Stomach (tissue), 9 donors: ENCODE measurements around the gene PROX2. TPM values are rescaled to one million over a fixed set of nuclear protein-coding genes. Genes with fewer than 3 reads are reported as not detected.

Experiments
- DNase-seq, 2 donors: peaks; one replicate each; pipeline versions ENCODE4 v3.0.0 to v3.0.0-alpha.2; 2013 to 2019
- H3K27ac ChIP-seq, 5 donors: fragments of 200-600 bp in 4 of 5; sonication (generic) in 4 of 5; one replicate each; pipeline ENCODE4 v1.5.1; 2013 to 2019; ENCODE audit warnings: mild to moderate bottlenecking in 1 of 5, moderate library complexity in 1 of 5
- H3K27me3 ChIP-seq, 3 donors: fragments of 200-600 bp; sonication (generic); one replicate each; pipeline ENCODE4 v1.5.1; 2017 to 2019; ENCODE audit warnings: mixed run types in 1 of 3
- H3K36me3 ChIP-seq, 4 donors: fragments of 200-600 bp; sonication (generic); 1 replicate in 3 of 4; 2 replicates in 1 of 4; pipeline ENCODE4 v1.5.1; 2016 to 2019
- H3K4me1 ChIP-seq, 4 donors: fragments of 200-600 bp; sonication (generic); one replicate each; pipeline ENCODE4 v1.5.1; 2016 to 2019
- H3K4me3 ChIP-seq, 4 donors: fragments of 200-600 bp; sonication (generic) in 3 of 4; one replicate each; pipeline ENCODE4 v1.5.1; 2016 to 2019; ENCODE audit warnings: mild to moderate bottlenecking in 1 of 4
- H3K9me3 ChIP-seq, 4 donors: fragments of 200-600 bp; sonication (generic); one replicate each; pipeline ENCODE4 v1.5.1; 2016 to 2019
- EP300 ChIP-seq: sonication (generic); formaldehyde crosslinking; IDR thresholded peaks from one replicate; pipeline ENCODE4 v1.6.1; 2017; ENCODE audit warnings: antibody characterized with exemption
- POLR2A ChIP-seq, 4 donors: fragments of 450-650 bp; IDR thresholded peaks; one replicate each; pipeline ENCODE4 v1.6.1; 2016; ENCODE audit warnings: antibody characterized with exemption in 4 of 4, control low read depth in 2 of 4, mild to moderate bottlenecking in 1 of 4, moderate library complexity in 1 of 4
- POLR2AphosphoS5 ChIP-seq, 3 donors: sonication (generic); formaldehyde crosslinking; IDR thresholded peaks; one replicate each; pipeline ENCODE4 v1.6.1; 2016; ENCODE audit warnings: antibody characterized with exemption in 3 of 3
- WGBS, 5 donors: extraction: QIAGEN DNeasy Blood & Tissue Kit in 3 of 5; methylation state at CpG; one replicate each; pipeline versions ENCODE4 v1.1.5 to v1.1.7; 2013 to 2018; 5-methylcytosine and 5-hydroxymethylcytosine counted together
- intact Hi-C: fragments of 100-400 bp; cut with DNase I; formaldehyde crosslinking; loops from one replicate; pipeline ENCODE4 v1.15.1; 2023; ENCODE audit warnings: low total_unique reads
- polyA plus RNA-seq, 3 donors: library from polyadenylated mRNA; stranded (reverse); fragments of 200-250 nt; gene quantifications; one replicate each; pipeline ENCODE4 v1.2.3, GENCODE V29; 2013
- total RNA-seq, 5 donors: library from RNA; depleted of rRNA; stranded (reverse); fragments of >200 nt; gene quantifications; one replicate each; pipeline versions ENCODE4 v1.1.0 to v1.2.3, GENCODE V29; 2014 to 2016
- TF ChIP-seq, protein P1 (sequence below), 7 experiments: fragments of 450-650 bp in 4 of 7; fragments of 200-600 bp in 3 of 7; sonication (generic) in 3 of 7; IDR thresholded peaks; one replicate each; pipeline ENCODE4 v1.5.1; 2016 to 2019; ENCODE audit warnings: antibody characterized with exemption in 7 of 7, control low read depth in 2 of 7, mild to moderate bottlenecking in 1 of 7
- donor health status: healthy with polysubstance abuse.
- donor health status: Bipolar disorder and iron deficiency.
- donor health status: healthy.

Gene PROX2
- total and polyA plus RNA-seq, 8 donors: not detected

DNA sequence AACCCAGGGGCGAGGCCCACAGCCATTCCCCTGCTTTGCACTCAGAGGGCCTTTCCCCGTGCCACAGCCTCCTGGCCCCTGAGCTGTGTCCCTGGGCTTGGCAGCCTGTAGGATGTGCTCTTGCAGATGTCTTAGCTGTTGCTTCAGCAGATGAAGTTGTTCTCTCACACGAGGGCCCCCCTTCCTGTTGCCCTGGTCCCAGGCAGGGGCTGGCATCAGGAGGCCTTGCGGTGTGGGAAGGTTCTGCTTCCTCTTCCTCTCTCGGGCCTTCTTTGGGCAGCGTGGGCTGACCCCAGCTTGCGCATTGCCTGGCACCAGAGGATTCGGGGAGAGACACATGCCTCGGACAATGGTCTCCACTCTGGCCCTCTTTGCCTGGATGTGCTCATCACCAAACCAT is 12.7 kb downstream of the PROX2 start:
- 74 to 84% (median 77%) methylated on average over 5 to 9 of the region's 9 CpGs for WGBS, 5 donors
- no peaks in the 10 kb centered on the region for H3K9me3 ChIP-seq
- H3K4me1 ChIP-seq: peaks cover 0 to 16% (median 7%) of the 10 kb centered on the region in 4 donors
- H3K27me3 ChIP-seq: peaks cover 0 to 7% (median 0%) of the 10 kb centered on the region in 3 donors
- H3K27ac ChIP-seq: no peak overlapping the region
- TF ChIP-seq POLR2AphosphoS5 (IDR thresholded peaks at IDR 0.05): no peak
- TF ChIP-seq, protein P1, sequence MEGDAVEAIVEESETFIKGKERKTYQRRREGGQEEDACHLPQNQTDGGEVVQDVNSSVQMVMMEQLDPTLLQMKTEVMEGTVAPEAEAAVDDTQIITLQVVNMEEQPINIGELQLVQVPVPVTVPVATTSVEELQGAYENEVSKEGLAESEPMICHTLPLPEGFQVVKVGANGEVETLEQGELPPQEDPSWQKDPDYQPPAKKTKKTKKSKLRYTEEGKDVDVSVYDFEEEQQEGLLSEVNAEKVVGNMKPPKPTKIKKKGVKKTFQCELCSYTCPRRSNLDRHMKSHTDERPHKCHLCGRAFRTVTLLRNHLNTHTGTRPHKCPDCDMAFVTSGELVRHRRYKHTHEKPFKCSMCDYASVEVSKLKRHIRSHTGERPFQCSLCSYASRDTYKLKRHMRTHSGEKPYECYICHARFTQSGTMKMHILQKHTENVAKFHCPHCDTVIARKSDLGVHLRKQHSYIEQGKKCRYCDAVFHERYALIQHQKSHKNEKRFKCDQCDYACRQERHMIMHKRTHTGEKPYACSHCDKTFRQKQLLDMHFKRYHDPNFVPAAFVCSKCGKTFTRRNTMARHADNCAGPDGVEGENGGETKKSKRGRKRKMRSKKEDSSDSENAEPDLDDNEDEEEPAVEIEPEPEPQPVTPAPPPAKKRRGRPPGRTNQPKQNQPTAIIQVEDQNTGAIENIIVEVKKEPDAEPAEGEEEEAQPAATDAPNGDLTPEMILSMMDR (IDR thresholded peaks at IDR 0.05): no peak
- TF ChIP-seq POLR2A (IDR thresholded peaks at IDR 0.05): no peak
- no peak for TF ChIP-seq EP300
- no peak overlapping the region for H3K4me3 ChIP-seq
- no peak for DNase-seq
- no peaks in the 10 kb centered on the region for H3K36me3 ChIP-seq
- intact Hi-C loops: loop anchor here (5.0 kb wide), 1 partner anchor 44 kb away; no protein-coding TSS in a partner anchor

DNA sequence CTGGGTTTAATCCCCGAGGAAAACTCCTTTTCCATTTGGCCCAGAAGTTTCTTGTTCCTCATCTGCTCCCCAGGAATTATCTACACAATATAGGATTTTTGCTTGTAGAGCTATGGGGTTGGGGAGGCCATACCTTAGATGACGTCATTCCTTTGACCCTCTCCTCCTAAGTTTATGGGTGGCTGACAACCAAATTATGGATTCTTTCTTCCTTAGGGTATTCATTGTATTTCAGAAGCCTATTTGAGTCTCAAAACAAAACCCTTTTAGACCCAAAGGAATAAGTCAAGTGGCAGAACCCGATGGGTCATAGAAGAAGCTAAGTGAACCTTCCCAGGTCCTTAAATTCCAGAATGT is 14.2 kb downstream of the PROX2 start:
- TF ChIP-seq, protein P1 (IDR thresholded peaks at IDR 0.05): no peak
- no peak for TF ChIP-seq POLR2A (IDR thresholded peaks at IDR 0.05)
- no peak for TF ChIP-seq POLR2AphosphoS5 (IDR thresholded peaks at IDR 0.05)
- TF ChIP-seq EP300: no peak
- Histone ChIP-seq H3K4me3 (no peak overlapping the region), H3K27ac (no peak overlapping the region), H3K9me3 (no peaks in the 10 kb centered on the region), H3K27me3 (peaks cover 0 to 7% (median 0%) of the 10 kb centered on the region in 3 donors), H3K36me3 (no peaks in the 10 kb centered on the region), H3K4me1 (peaks cover 0 to 12% (median 7%) of the 10 kb centered on the region in 4 donors)
- intact Hi-C loops: loop anchor here (5.0 kb wide), 1 partner anchor 46 kb away; no protein-coding TSS in a partner anchor
- 67 to 77% (median 74%) methylated on average over 3 of the region's 3 CpGs for WGBS, 5 donors
- no peak for DNase-seq

DNA sequence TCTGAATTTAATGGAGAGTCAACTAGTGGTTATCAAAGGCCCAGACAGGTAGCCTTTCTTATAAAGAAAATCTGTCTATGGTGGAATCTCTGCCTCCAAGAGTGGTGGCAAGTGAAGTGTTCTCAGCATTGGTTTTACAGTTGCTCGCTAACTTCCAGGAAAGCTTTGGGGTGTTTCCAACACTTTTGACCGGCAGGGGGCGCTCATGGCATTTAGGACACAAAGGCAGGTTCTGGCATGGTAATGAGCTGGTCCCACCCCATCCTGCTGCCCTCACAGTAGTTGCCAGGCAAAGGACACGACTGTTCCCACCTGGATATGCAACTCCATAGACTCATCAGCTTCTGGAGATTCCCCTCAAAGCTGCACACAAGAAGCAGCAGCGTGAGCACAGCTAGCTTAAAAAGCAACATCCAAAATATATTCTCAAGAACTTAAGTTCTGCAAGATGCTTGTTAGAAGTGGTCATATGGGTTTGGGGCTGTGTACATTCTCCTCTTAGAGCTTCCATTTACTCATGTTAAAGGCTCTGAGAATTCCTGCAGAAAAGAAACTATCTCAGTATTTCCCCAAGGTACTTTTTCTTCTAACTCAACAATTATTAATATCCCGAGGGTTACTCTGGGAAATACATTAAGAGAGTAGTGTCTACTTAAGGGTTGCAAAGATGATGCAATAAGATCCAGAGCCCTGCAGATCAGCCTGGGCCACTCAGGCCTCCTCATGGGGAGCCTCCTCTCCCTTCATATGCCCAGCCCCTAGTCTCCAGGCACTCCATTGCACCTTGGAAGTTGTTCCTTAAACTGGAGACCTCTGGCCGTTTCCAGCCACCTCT is 14.8 kb downstream of the PROX2 start:
- Histone ChIP-seq H3K4me1 (peaks cover 0 to 12% (median 7%) of the 10 kb centered on the region in 4 donors), H3K36me3 (no peaks in the 10 kb centered on the region), H3K27ac (no peak overlapping the region), H3K27me3 (peaks cover 0 to 7% (median 0%) of the 10 kb centered on the region in 3 donors), H3K4me3 (no peak overlapping the region), H3K9me3 (no peaks in the 10 kb centered on the region)
- 26 to 31% (median 28%) methylated on average over 7 of the region's 7 CpGs for WGBS, 5 donors
- peak; percentile 94 to 95 for DNase-seq
- intact Hi-C loops: loop anchor here (5.0 kb wide), 1 partner anchor 46 kb away; no protein-coding TSS in a partner anchor
- no peak for TF ChIP-seq POLR2A (IDR thresholded peaks at IDR 0.05)
- TF ChIP-seq POLR2AphosphoS5 (IDR thresholded peaks at IDR 0.05): peak in 1 of 3 donors; percentile 71
- TF ChIP-seq EP300: no peak
- TF ChIP-seq, protein P1 (IDR thresholded peaks at IDR 0.05): peak in 6 of 7 experiments; percentile 48 to 90 (median 77)

DNA sequence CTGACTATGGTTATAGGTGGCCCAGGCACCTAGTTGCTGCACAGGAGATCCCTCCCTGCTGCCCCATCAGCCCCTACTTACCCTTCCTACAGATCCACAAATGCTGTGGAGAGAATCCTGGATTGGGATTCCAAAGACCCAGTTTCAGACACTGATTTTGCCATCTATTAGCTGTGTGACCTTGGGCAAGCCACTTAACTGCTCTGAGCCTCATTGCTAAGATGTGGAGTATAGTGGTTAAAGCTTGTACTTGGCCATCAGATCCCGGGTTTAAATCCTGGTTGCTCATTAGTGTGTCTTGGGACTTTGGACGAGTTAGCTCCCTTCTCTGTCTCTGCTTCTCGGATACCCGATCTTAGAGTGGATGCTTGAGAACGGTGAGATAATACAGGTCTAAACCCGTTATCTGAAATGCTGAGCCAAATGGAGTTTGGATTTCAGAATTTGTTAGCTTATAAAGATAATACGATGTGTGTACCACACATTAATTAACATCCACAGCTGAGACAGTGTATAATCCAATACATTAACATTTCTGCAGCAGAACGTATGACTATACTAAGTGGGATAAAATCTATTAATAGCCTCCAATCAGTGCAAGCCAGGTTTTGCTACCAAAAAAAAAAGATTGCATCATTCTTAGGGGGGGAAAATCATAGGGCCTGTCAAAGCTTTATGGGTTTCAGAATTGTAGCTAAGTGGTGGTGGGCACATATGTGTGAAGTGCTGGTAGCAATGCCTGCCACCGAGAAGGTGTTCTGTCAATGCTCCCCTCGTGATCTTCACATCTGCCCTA is 16.0 kb downstream of the PROX2 start:
- no peak for DNase-seq
- Histone ChIP-seq H3K27ac (no peak overlapping the region), H3K4me3 (no peak overlapping the region), H3K27me3 (peaks cover 0 to 7% (median 0%) of the 10 kb centered on the region in 3 donors), H3K36me3 (no peaks in the 10 kb centered on the region), H3K4me1 (peaks cover 0 to 16% (median 9%) of the 10 kb centered on the region in 4 donors), H3K9me3 (no peaks in the 10 kb centered on the region)
- intact Hi-C loops: loop anchor here (5.0 kb wide), 1 partner anchor 47 kb away; no protein-coding TSS in a partner anchor
- no peak for TF ChIP-seq POLR2AphosphoS5 (IDR thresholded peaks at IDR 0.05)
- 52 to 63% (median 57%) methylated on average over 10 of the region's 10 CpGs for WGBS, 5 donors
